CD14-positive monocyte (primary cell): ENCODE results near the gene KHDC4. TPM values are rescaled to one million over a fixed set of nuclear protein-coding genes. Genes with fewer than 3 reads are reported as not detected.

Experiments used
- DNase-seq, 3 donors: peaks; one replicate each; pipeline ENCODE4 v3.0.0-alpha.2; 2011 to 2022
- H2AFZ ChIP-seq: 2 replicates; pipeline ENCODE4 v1.6.0; 2012; ENCODE audit warnings: mild to moderate bottlenecking, low read depth, low read length, inconsistent platforms; ENCODE audit not compliant: insufficient read depth, poor library complexity, severe bottlenecking
- H3K27ac ChIP-seq, 2 donors: 1 replicate in 1 of 2; 2 replicates in 1 of 2; pipeline ENCODE4 v1.5.1; 2012 to 2013; ENCODE audit warnings: low read length in 2 of 2, control low read depth in 1 of 2, inconsistent platforms in 1 of 2, low read depth in 1 of 2, mild to moderate bottlenecking in 1 of 2
- H3K27me3 ChIP-seq, 2 donors: one replicate each; pipeline versions ENCODE4 v1.6.0 to v1.6.1; 2011 to 2013; ENCODE audit warnings: low read length in 2 of 2; ENCODE audit not compliant: control insufficient read depth in 2 of 2, insufficient read depth in 2 of 2
- H3K36me3 ChIP-seq, 2 donors: replicated peaks in 1 of 2; 1 replicate in 1 of 2; 2 replicates in 1 of 2; pipeline versions ENCODE4 v1.5.1 to v1.6.1; 2012 to 2013; ENCODE audit warnings: low read length in 2 of 2, control low read depth in 1 of 2, inconsistent platforms in 1 of 2, mild to moderate bottlenecking in 1 of 2; ENCODE audit not compliant: insufficient read depth in 2 of 2, control insufficient read depth in 1 of 2
- H3K4me1 ChIP-seq, 2 donors: 1 replicate in 1 of 2; 2 replicates in 1 of 2; pipeline versions ENCODE4 v1.5.1 to v1.6.1; 2012 to 2013; ENCODE audit warnings: low read length in 2 of 2, control low read depth in 1 of 2, inconsistent platforms in 1 of 2, mild to moderate bottlenecking in 1 of 2, moderate library complexity in 1 of 2; ENCODE audit not compliant: insufficient read depth in 2 of 2, control insufficient read depth in 1 of 2
- H3K4me2 ChIP-seq: replicated peaks from 2 replicates; pipeline ENCODE3; 2012; ENCODE audit warnings: low read length, moderate library complexity, mild to moderate bottlenecking; ENCODE audit not compliant: poor library complexity, severe bottlenecking; ENCODE audit errors: extremely low read depth
- H3K4me3 ChIP-seq, 3 experiments: fragments of 200-600 bp in 1 of 3; sonication (generic) in 1 of 3; replicated peaks in 1 of 3; 1 replicate in 2 of 3; 2 replicates in 1 of 3; pipeline ENCODE4 v1.5.1; 2011 to 2013; ENCODE audit warnings: low read length in 3 of 3, mild to moderate bottlenecking in 3 of 3, control low read depth in 2 of 3, low read depth in 2 of 3, inconsistent platforms in 1 of 3, moderate library complexity in 1 of 3
- H3K79me2 ChIP-seq: 2 replicates; pipeline ENCODE4 v1.6.0; 2012; ENCODE audit warnings: mild to moderate bottlenecking, control low read depth, inconsistent platforms, low read length, moderate library complexity; ENCODE audit not compliant: insufficient read depth
- H3K9ac ChIP-seq: 2 replicates; pipeline ENCODE4 v1.6.0; 2017; ENCODE audit warnings: low read length, mild to moderate bottlenecking; ENCODE audit not compliant: insufficient read depth, poor library complexity, severe bottlenecking
- H3K9me3 ChIP-seq, 2 donors: replicated peaks in 1 of 2; 1 replicate in 1 of 2; 2 replicates in 1 of 2; pipeline versions ENCODE4 v1.5.1 to v1.6.1; 2012 to 2013; ENCODE audit warnings: low read length in 2 of 2, control low read depth in 1 of 2; ENCODE audit not compliant: control insufficient read depth in 1 of 2, insufficient read depth in 1 of 2
- H4K20me1 ChIP-seq: 2 replicates; pipeline ENCODE4 v1.6.0; 2012; ENCODE audit warnings: mild to moderate bottlenecking, low read length, control low read depth, moderate library complexity; ENCODE audit not compliant: insufficient read depth
- H3K27ac Mint-ChIP-seq, 7 donors: one replicate each; pipeline ENCODE4 v1.8.0; 2020; ENCODE audit warnings: mild to moderate bottlenecking in 7 of 7, mixed read lengths in 7 of 7, moderate library complexity in 6 of 7, inconsistent platforms in 2 of 7
- H3K27me3 Mint-ChIP-seq, 3 donors: one replicate each; pipeline ENCODE4 v1.8.0; 2021 to 2022; ENCODE audit warnings: low read depth in 3 of 3, mild to moderate bottlenecking in 3 of 3, mixed read lengths in 3 of 3, moderate library complexity in 3 of 3, inconsistent platforms in 1 of 3
- H3K36me3 Mint-ChIP-seq, 2 donors: one replicate each; pipeline ENCODE4 v1.8.0; 2020; ENCODE audit warnings: mixed read lengths in 2 of 2, inconsistent platforms in 1 of 2, mild to moderate bottlenecking in 1 of 2
- H3K4me1 Mint-ChIP-seq: one replicate; pipeline ENCODE4 v1.8.0; 2020; ENCODE audit warnings: mild to moderate bottlenecking, mixed read lengths
- H3K4me3 Mint-ChIP-seq, 2 donors: one replicate each; pipeline ENCODE4 v1.8.0; 2020; ENCODE audit warnings: mild to moderate bottlenecking in 2 of 2, mixed read lengths in 2 of 2, moderate library complexity in 1 of 2
- H3K9me3 Mint-ChIP-seq, 7 donors: one replicate each; pipeline ENCODE4 v1.8.0; 2020 to 2022; ENCODE audit warnings: mixed read lengths in 7 of 7, mild to moderate bottlenecking in 6 of 7, moderate library complexity in 6 of 7, inconsistent platforms in 2 of 7
- CTCF ChIP-seq: fragments of 200-600 bp; IDR thresholded peaks from one replicate; pipeline ENCODE4 v1.8.0; 2022; ENCODE audit warnings: antibody characterized with exemption, mild to moderate bottlenecking
- WGBS: methylation state at CpG from one replicate; pipeline ENCODE4 v1.1.5; 2013; ENCODE audit warnings: missing lambda C conversion rate; ENCODE audit not compliant: insufficient coverage; 5-methylcytosine and 5-hydroxymethylcytosine counted together
- intact Hi-C, 2 donors: fragments of 100-400 bp; cut with micrococcal nuclease; formaldehyde crosslinking; loops; one replicate each; pipeline versions ENCODE4 v1.15.0 to v1.15.1; 2023
- polyA plus RNA-seq, 3 donors: library from polyadenylated mRNA; depleted of rRNA in 1 of 3; unstranded in 2 of 3; stranded (reverse) in 1 of 3; fragments of 300-500 nt in 2 of 3; fragments of >200 nt in 1 of 3; fragmentation: Illumina TruSeq in 2 of 3; gene quantifications; 1 replicate in 2 of 3; 2 replicates in 1 of 3; pipeline ENCODE4 v1.2.3, GENCODE V29; 2012 to 2021

The KHDC4 gene
- polyA plus RNA-seq, 3 donors = 3.4 to 22.0 (median 3.5) TPM

GRCh38 chr1:155888481-155888880, 45.7 kb downstream of the KHDC4 start:
- Mint-ChIP-seq H3K9me3 (no peaks in the 10 kb centered on the region), H3K27me3 (peaks cover 0 to 1% (median 0%) of the 10 kb centered on the region in 3 donors), H3K4me3 (no peak overlapping the region), H3K27ac (no peak overlapping the region), H3K36me3 (peaks cover 2 to 10% of the 10 kb centered on the region in 2 donors), H3K4me1 (peaks cover 7% of the 10 kb centered on the region)
- H3K4me3 ChIP-seq = no peak overlapping the region
- no peaks in the 10 kb centered on the region for H4K20me1 ChIP-seq
- intact Hi-C loops = no loop called here
- no peak overlapping the region for H3K9ac ChIP-seq
- H3K27ac ChIP-seq = no peak overlapping the region
- WGBS = no CpG with 5 or more reads among the region's 5 CpGs
- H3K4me2 ChIP-seq = no peak overlapping the region
- no peaks in the 10 kb centered on the region for H3K27me3 ChIP-seq
- TF ChIP-seq CTCF = no peak
- no peaks in the 10 kb centered on the region for H3K9me3 ChIP-seq
- peaks cover 4 to 8% of the 10 kb centered on the region in 2 donors for H3K4me1 ChIP-seq
- no peaks in the 10 kb centered on the region for H3K79me2 ChIP-seq
- DNase-seq = no peak
- no peak overlapping the region for H2AFZ ChIP-seq
- no peaks in the 10 kb centered on the region for H3K36me3 ChIP-seq

GRCh38 chr1:155884982-155885381, 49.2 kb downstream of the KHDC4 start:
- no peaks in the 10 kb centered on the region for H3K27me3 ChIP-seq

More at GRCh38 chr1:155884982-155885381, 49.2 kb downstream of the KHDC4 start:
- H3K4me2 ChIP-seq = no peak overlapping the region
- TF ChIP-seq CTCF = no peak
- no peaks in the 10 kb centered on the region for H3K4me1 Mint-ChIP-seq
- no peak overlapping the region for H2AFZ ChIP-seq
- H3K9ac ChIP-seq = no peak overlapping the region
- H3K4me1 ChIP-seq = no peaks in the 10 kb centered on the region
- H3K4me3 ChIP-seq = no peak overlapping the region
- no peak overlapping the region for H3K27ac Mint-ChIP-seq
- no peak for DNase-seq
- intact Hi-C loops = no loop called here
- H3K9me3 ChIP-seq = no peaks in the 10 kb centered on the region
- peaks cover 0 to 26% of the 10 kb centered on the region in 2 donors for H3K36me3 ChIP-seq
- H3K27ac ChIP-seq = no peak overlapping the region
- H4K20me1 ChIP-seq = no peaks in the 10 kb centered on the region
- no peak overlapping the region for H3K4me3 Mint-ChIP-seq
- H3K27me3 Mint-ChIP-seq = peaks cover 0 to 2% (median 1%) of the 10 kb centered on the region in 3 donors
- H3K79me2 ChIP-seq = no peaks in the 10 kb centered on the region
- no peaks in the 10 kb centered on the region for H3K9me3 Mint-ChIP-seq
- peaks cover 16 to 29% of the 10 kb centered on the region in 2 donors for H3K36me3 Mint-ChIP-seq
